Ovary (tissue), 9 donors: ENCODE results near the gene XYLT1. TPM values are rescaled to one million over a fixed set of nuclear protein-coding genes. Genes with fewer than 3 reads are reported as not detected.

Source experiments
- DNase-seq, 5 donors: peaks; one replicate each; pipeline ENCODE4 v3.0.0-alpha.2; 2019 to 2020
- H3K27ac ChIP-seq, 2 donors: fragments of 200-600 bp; one replicate each; pipeline versions ENCODE4 v1.5.1 to v1.8.0; 2019 to 2022
- H3K27me3 ChIP-seq: fragments of 200-600 bp; one replicate; pipeline ENCODE4 v1.8.0; 2022
- H3K36me3 ChIP-seq: fragments of 200-600 bp; sonication (generic); one replicate; pipeline ENCODE4 v1.5.1; 2019
- H3K4me1 ChIP-seq: one replicate; pipeline ENCODE4 v1.8.1; 2013; ENCODE audit warnings: mild to moderate bottlenecking, moderate library complexity; ENCODE audit not compliant: insufficient read depth
- H3K4me3 ChIP-seq: fragments of 200-600 bp; sonication (generic); one replicate; pipeline ENCODE4 v1.5.1; 2017
- H3K9me3 ChIP-seq, 2 donors: fragments of 200-600 bp in 1 of 2; sonication (generic) in 1 of 2; one replicate each; pipeline versions ENCODE4 v1.5.1 to v1.8.1; 2013 to 2019; ENCODE audit warnings: mild to moderate bottlenecking in 1 of 2, moderate library complexity in 1 of 2
- CTCF ChIP-seq, 3 donors: fragments of 450-650 bp in 2 of 3; fragments of 200-600 bp in 1 of 3; IDR thresholded peaks; one replicate each; pipeline versions ENCODE4 v1.5.1 to v1.8.0; 2016 to 2022; ENCODE audit warnings: antibody characterized with exemption in 3 of 3, mild to moderate bottlenecking in 1 of 3
- EP300 ChIP-seq: sonication (generic); formaldehyde crosslinking; IDR thresholded peaks from one replicate; pipeline ENCODE4 v1.6.1; 2017; ENCODE audit warnings: antibody characterized with exemption
- POLR2A ChIP-seq: fragments of 450-650 bp; IDR thresholded peaks from one replicate; pipeline ENCODE4 v1.6.1; 2017; ENCODE audit warnings: antibody characterized with exemption, mild to moderate bottlenecking, moderate library complexity
- WGBS, 3 donors: extraction: QIAGEN DNeasy Blood & Tissue Kit in 1 of 3; methylation state at CpG; one replicate each; pipeline versions ENCODE4 v1.1.5 to v1.1.7; 2013 to 2017; 5-methylcytosine and 5-hydroxymethylcytosine counted together
- intact Hi-C, 4 donors: fragments of 100-400 bp; cut with DNase I; formaldehyde crosslinking; loops; one replicate each; pipeline versions ENCODE4 v1.11.0 to v1.15.1; 2022 to 2023
- polyA plus RNA-seq, 2 donors: library from polyadenylated mRNA; stranded (reverse); fragments of 200-250 nt in 1 of 2; fragments of 350-450 nt in 1 of 2; fragmentation: Illumina TruSeq in 1 of 2; extraction: RNeasy Lipid Tissue Mini Kit (QIAGEN cat#74804) in 1 of 2; gene quantifications; one replicate each; pipeline ENCODE4 v1.2.3, GENCODE V29; 2013 to 2014
- total RNA-seq, 7 donors: library from RNA; depleted of rRNA in 2 of 7; stranded (reverse); fragments of >200 nt in 2 of 7; fragmentation: NEBNext Ultra II Directional in 3 of 7; extraction: Animal tissue kit (Norgen Biotek cat#: 25700) in 3 of 7; gene quantifications; one replicate each; pipeline versions ENCODE4 v1.1.0 to v1.2.4, GENCODE V29; 2016 to 2023
- donor health status: DM: no; HTN: no; CAD: no; lungs with moderate emphysema.
- donor health status: DM: no; HTN: no; CAD: no.
- donor health status: Bipolar disorder and iron deficiency.
- donor health status: DM: yes; HTN: yes; CAD: no.
- donor health status: DM: no; HTN: no; CAD: no.
- donor health status: DM: yes; HTN: yes; CAD: no.

XYLT1 gene
- total and polyA plus RNA-seq, 9 donors = 3.2 to 38.0 (median 17.3) TPM

DNA sequence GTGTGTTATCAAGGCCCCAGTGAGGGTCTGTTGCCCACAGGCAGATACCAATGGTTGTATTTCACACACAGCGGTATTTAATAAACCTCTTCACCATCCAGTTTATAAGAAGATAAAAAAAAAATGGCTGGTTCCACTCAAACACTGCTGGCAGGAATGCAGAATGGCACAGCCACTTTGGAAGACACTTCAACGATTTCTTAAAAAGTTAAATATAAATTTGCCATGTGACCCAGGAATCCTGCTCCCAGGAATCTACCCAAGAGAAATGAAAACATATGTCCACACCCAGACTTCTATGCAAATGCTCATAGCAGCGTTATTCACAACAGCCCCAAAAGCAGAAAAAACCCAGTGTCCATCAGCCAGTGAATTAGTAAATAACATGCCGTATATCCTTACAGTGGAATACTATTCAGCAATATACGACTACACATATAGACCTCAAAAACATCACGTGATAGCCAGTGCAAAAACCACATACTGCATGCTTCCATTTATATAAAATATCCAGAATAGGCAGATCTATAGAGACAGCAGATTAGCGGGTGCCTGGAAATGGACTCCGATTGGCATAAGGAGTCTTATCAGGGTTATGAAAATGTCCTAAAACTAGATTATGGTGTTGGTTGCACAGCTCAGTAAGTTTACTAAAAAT lies 38.7 kb downstream of the XYLT1 start:
- Histone ChIP-seq H3K4me1 (peaks cover 12% of the 10 kb centered on the region), H3K27ac (no peak overlapping the region), H3K9me3 (no peaks in the 10 kb centered on the region), H3K36me3 (no peaks in the 10 kb centered on the region), H3K4me3 (no peak overlapping the region), H3K27me3 (no peaks in the 10 kb centered on the region)
- intact Hi-C loops = no loop called here
- TF ChIP-seq POLR2A (no peak), CTCF (IDR thresholded peaks at IDR 0.05) (no peak), EP300 (no peak)
- WGBS, 3 donors = 78 to 84% (median 83%) methylated on average over 8 of the region's 8 CpGs
- DNase-seq = no peak

GRCh38 chr16:17431012-17431411 lies 39.7 kb downstream of the XYLT1 start:
- TF ChIP-seq POLR2A (no peak), CTCF (IDR thresholded peaks at IDR 0.05) (no peak), EP300 (no peak)
- no peak overlapping the region for H3K27ac ChIP-seq
- DNase-seq = no peak
- intact Hi-C loops = no loop called here
- H3K27me3 ChIP-seq = no peaks in the 10 kb centered on the region
- 33 to 65% (median 48%) methylated on average over 8 of the region's 8 CpGs for WGBS, 3 donors
- no peak overlapping the region for H3K4me3 ChIP-seq
- H3K36me3 ChIP-seq = no peaks in the 10 kb centered on the region
- no peaks in the 10 kb centered on the region for H3K9me3 ChIP-seq
- H3K4me1 ChIP-seq = peaks cover 8% of the 10 kb centered on the region

- Histone ChIP-seq H3K27ac (no peak overlapping the region), H3K9me3 (no peaks in the 10 kb centered on the region), H3K27me3 (no peaks in the 10 kb centered on the region), H3K4me3 (no peak overlapping the region), H3K36me3 (no peaks in the 10 kb centered on the region), H3K4me1 (no peaks in the 10 kb centered on the region)
- TF ChIP-seq CTCF (IDR thresholded peaks at IDR 0.05) (no peak), POLR2A (no peak), EP300 (no peak)
- intact Hi-C loops = no loop called here
- WGBS, 3 donors = 88 to 98% (median 98%) methylated on average over 2 of the region's 2 CpGs
- no peak for DNase-seq
These were observed 44.3 kb downstream of the XYLT1 start for GRCh38 chr16:17426451-17426850.

GRCh38 chr16:17424771-17425170 lies 46.0 kb downstream of the XYLT1 start:
- H3K27ac ChIP-seq = no peak overlapping the region
- 95 to 96% (median 95%) methylated on average over 5 of the region's 5 CpGs for WGBS, 3 donors
- H3K4me1 ChIP-seq = no peaks in the 10 kb centered on the region
- no peaks in the 10 kb centered on the region for H3K27me3 ChIP-seq
- H3K4me3 ChIP-seq = no peak overlapping the region
- H3K9me3 ChIP-seq = no peaks in the 10 kb centered on the region
- intact Hi-C loops = no loop called here
- no peak for DNase-seq
- H3K36me3 ChIP-seq = no peaks in the 10 kb centered on the region
- TF ChIP-seq EP300 (no peak), POLR2A (no peak), CTCF (IDR thresholded peaks at IDR 0.05) (no peak)
